Endothelial cell of umbilical vein (primary cell): Measurements from ENCODE around the gene PTH1R. TPM values are rescaled to one million over a fixed set of nuclear protein-coding genes. Genes with fewer than 3 reads are reported as not detected.

Experiments used
- BruUV-seq: library from RNA; stranded (reverse); fragments of 400-500 nt; replicated peaks from 2 replicates; lab custom pipeline; 2021; lab: Mats Ljungman, UMichigan
- CTCF ChIA-PET: fragments of 300-600, 350-600 bp; sonication (Branson Sonifier 250); formaldehyde crosslinking; loops from one replicate; lab custom pipeline; 2021; ENCODE audit warnings: antibody characterized with exemption, inconsistent platforms; lab: Charles Lee
- POLR2A ChIA-PET: fragments of 300-600, 350-600 bp; sonication (Branson Sonifier 250); formaldehyde crosslinking; loops from one replicate; lab custom pipeline; 2021; ENCODE audit warnings: antibody characterized with exemption, inconsistent platforms; lab: Charles Lee
- DNase-seq: peaks from one replicate; pipeline ENCODE4 v3.0.0-alpha.2; 2011; ENCODE audit warnings: low read depth, low spot score
- FAIRE-seq: peaks from 2 replicates; lab custom pipeline; 2011; peaks lifted over from hg19 to GRCh38; lab: Jason Lieb, UNC
- H2AFZ ChIP-seq: 2 replicates; pipeline ENCODE4 v1.6.0; 2012; ENCODE audit warnings: low read depth, low read length, control low read depth, inconsistent platforms
- H3K27ac ChIP-seq: 2 replicates; pipeline ENCODE4 v1.5.1; 2011; ENCODE audit warnings: low read depth, mild to moderate bottlenecking, control low read depth, low read length, moderate library complexity; ENCODE audit not compliant: insufficient read depth
- H3K27me3 ChIP-seq, 2 experiments: 2 replicates each; pipeline versions ENCODE4 v1.6.0 to v1.6.1; 2011; ENCODE audit warnings: low read length in 2 of 2, mixed read lengths in 1 of 2; ENCODE audit not compliant: control insufficient read depth in 2 of 2, insufficient read depth in 2 of 2
- H3K36me3 ChIP-seq, 2 experiments: 2 replicates in 1 of 2; 3 replicates in 1 of 2; pipeline ENCODE4 v1.5.1; 2011; ENCODE audit warnings: low read length in 2 of 2, mild to moderate bottlenecking in 1 of 2, moderate library complexity in 1 of 2; ENCODE audit not compliant: control insufficient read depth in 2 of 2, insufficient read depth in 2 of 2; ENCODE audit errors: extremely low read depth in 1 of 2
- H3K4me1 ChIP-seq: 3 replicates; pipeline ENCODE4 v1.5.1; 2011; ENCODE audit warnings: mild to moderate bottlenecking, low read length; ENCODE audit not compliant: control insufficient read depth, insufficient read depth; ENCODE audit errors: extremely low read depth
- H3K4me2 ChIP-seq: 2 replicates; pipeline ENCODE4 v1.6.1; 2011; ENCODE audit warnings: low read length, control low read depth, mixed read lengths; ENCODE audit not compliant: insufficient read depth
- H3K4me3 ChIP-seq, 3 experiments: fragments of 200-600 bp in 1 of 3; sonication (generic), shearing (Covaris generic) in 1 of 3; replicated peaks in 1 of 3; 2 replicates each; pipeline ENCODE4 v1.5.1; 2011 to 2016; ENCODE audit warnings: control low read depth in 3 of 3, low read length in 3 of 3, mild to moderate bottlenecking in 2 of 3, inconsistent platforms in 1 of 3, low read depth in 1 of 3, moderate library complexity in 1 of 3; ENCODE audit not compliant: insufficient read depth in 1 of 3
- H3K79me2 ChIP-seq: 2 replicates; pipeline ENCODE4 v1.6.0; 2012; ENCODE audit warnings: low read length, inconsistent platforms; ENCODE audit not compliant: control insufficient read depth, insufficient read depth
- H3K9ac ChIP-seq: replicated peaks from 2 replicates; pipeline ENCODE3; 2011; ENCODE audit warnings: low read length, control low read depth; ENCODE audit not compliant: insufficient read depth; ENCODE audit errors: extremely low read depth
- H3K9me1 ChIP-seq: replicated peaks from 3 replicates; pipeline ENCODE4 v1.6.0; 2011; ENCODE audit warnings: mild to moderate bottlenecking, low read length; ENCODE audit not compliant: control insufficient read depth, insufficient read depth; ENCODE audit errors: extremely low read depth
- H3K9me3 ChIP-seq: replicated peaks from 2 replicates; pipeline ENCODE4 v1.5.1; 2012; ENCODE audit warnings: low read length, inconsistent platforms; ENCODE audit not compliant: control insufficient read depth, insufficient read depth
- H4K20me1 ChIP-seq: replicated peaks from 2 replicates; pipeline ENCODE3; 2011; ENCODE audit warnings: mild to moderate bottlenecking, low read length; ENCODE audit not compliant: control insufficient read depth, insufficient read depth; ENCODE audit errors: extremely low read depth
- FOS ChIP-seq: IDR thresholded peaks from 2 replicates; pipeline ENCODE4 v1.6.1; 2011; ENCODE audit warnings: mild to moderate bottlenecking, low read length, moderate library complexity, borderline replicate concordance; ENCODE audit not compliant: insufficient read depth
- GATA2 ChIP-seq: IDR thresholded peaks from 2 replicates; pipeline ENCODE4 v1.7.0; 2011; ENCODE audit warnings: low read depth, mild to moderate bottlenecking, moderate library complexity, mixed read lengths, low read length; ENCODE audit not compliant: insufficient read length, insufficient read depth
- dilution Hi-C: fragments of 300-500 bp; cut with MboI; formaldehyde crosslinking; loops from one replicate; pipeline ENCODE4 v1.15.0; 2019; ENCODE audit warnings: low sequenced_read_pairs; ENCODE audit not compliant: extremely low pct_ligation_motif_present
- intact Hi-C: fragments of 100-400 bp; cut with micrococcal nuclease; formaldehyde crosslinking; loops from one replicate; pipeline ENCODE4 v1.10.0; 2022
- polyA plus RNA-seq, 4 experiments: library from polyadenylated mRNA; depleted of rRNA in 3 of 4; stranded (reverse) in 3 of 4; unstranded in 1 of 4; fragments of >200 nt; gene quantifications; 2 replicates each; pipeline versions ENCODE4 v1.2.1 to v1.2.3, GENCODE V29; 2011 to 2012; ENCODE audit warnings: missing spikeins in 1 of 4
- total RNA-seq: library from RNA; stranded (reverse); gene quantifications from 2 replicates; pipeline ENCODE4 v1.2.3, GENCODE V29; 2021
- TF ChIP-seq, protein P1 (sequence below), 2 donors: IDR thresholded peaks; 1 replicate in 1 of 2; 2 replicates in 1 of 2; pipeline ENCODE4 v1.5.1; 2011; ENCODE audit warnings: low read length in 2 of 2, mild to moderate bottlenecking in 2 of 2, moderate library complexity in 2 of 2, control low read depth in 1 of 2, inconsistent platforms in 1 of 2, low read depth in 1 of 2; ENCODE audit not compliant: insufficient read depth in 1 of 2; ENCODE audit errors: extremely low read depth in 1 of 2

The PTH1R gene
- total and polyA plus RNA-seq, 2 donors (not counting 3 experiments of a cell fraction or from before 2014, with no cell fraction given), result 0.08 to 0.46 TPM

DNA sequence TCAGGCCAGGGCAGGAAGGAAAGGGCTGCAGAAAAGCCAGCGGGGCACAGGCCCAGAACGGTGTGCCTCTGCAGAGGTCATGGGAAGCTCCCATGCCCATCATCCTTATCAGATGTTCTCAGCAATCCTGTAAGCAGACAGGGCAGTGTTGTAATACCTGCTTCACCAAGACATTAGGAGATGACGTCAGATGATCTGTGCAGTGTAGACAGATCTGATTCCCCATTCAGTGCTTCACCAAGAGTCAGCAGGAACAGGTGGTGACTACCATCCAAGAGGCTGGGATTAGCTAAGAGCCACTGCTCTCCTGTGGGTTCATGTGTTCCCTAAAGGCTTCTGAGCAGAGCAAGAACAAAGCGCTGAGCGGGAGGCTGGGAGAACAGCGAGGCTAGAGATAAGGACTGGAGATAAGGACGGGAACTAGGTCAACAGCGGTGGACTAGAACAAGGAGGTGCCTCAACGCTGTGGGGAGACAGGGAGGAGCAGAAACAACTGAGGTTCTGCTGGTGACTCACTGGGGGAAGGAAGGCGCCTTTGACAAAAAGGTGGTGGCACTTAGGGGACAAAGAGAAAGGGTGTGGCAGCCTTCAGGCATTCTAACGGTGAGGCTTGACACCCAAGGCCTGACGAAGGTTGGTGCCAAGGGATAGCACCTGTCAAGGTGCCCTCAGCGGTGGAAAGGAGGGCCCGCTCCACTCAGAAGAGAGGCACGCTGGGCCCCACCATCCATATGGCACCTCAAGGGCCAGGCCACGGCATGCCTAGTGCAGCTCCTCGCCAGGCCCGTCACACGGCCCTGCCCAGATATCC, 70.7 kb downstream of the PTH1R start:
- H3K4me2 ChIP-seq, result peak overlapping the region; percentile 18
- no peak overlapping the region for H2AFZ ChIP-seq
- no peaks in the 10 kb centered on the region for H3K36me3 ChIP-seq
- dilution Hi-C loops (no loop called here), intact Hi-C loops (loop anchor here (1.0 kb wide), 2 partner anchors 12 to 31 kb away; partner anchors contain the start of gene NBEAL2)
- H3K27me3 ChIP-seq, result no peaks in the 10 kb centered on the region
- H3K4me3 ChIP-seq, result no peak overlapping the region
- no peak for FAIRE-seq
- H3K79me2 ChIP-seq, result peaks cover 88% of the 10 kb centered on the region
- POLR2A ChIA-PET, result interaction anchor here (0.7 to 2.0 kb wide), 3 partner anchors 13 to 31 kb away, joined by 3 to 9 read pairs (median 7); partner anchors contain the start of gene NBEAL2
- H4K20me1 ChIP-seq, result no peaks in the 10 kb centered on the region
- H3K27ac ChIP-seq, result peak overlapping the region; percentile 39
- TF ChIP-seq FOS (peak; percentile 8), GATA2 (peak; percentile 95)
- TF ChIP-seq, protein P1, sequence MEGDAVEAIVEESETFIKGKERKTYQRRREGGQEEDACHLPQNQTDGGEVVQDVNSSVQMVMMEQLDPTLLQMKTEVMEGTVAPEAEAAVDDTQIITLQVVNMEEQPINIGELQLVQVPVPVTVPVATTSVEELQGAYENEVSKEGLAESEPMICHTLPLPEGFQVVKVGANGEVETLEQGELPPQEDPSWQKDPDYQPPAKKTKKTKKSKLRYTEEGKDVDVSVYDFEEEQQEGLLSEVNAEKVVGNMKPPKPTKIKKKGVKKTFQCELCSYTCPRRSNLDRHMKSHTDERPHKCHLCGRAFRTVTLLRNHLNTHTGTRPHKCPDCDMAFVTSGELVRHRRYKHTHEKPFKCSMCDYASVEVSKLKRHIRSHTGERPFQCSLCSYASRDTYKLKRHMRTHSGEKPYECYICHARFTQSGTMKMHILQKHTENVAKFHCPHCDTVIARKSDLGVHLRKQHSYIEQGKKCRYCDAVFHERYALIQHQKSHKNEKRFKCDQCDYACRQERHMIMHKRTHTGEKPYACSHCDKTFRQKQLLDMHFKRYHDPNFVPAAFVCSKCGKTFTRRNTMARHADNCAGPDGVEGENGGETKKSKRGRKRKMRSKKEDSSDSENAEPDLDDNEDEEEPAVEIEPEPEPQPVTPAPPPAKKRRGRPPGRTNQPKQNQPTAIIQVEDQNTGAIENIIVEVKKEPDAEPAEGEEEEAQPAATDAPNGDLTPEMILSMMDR (IDR thresholded peaks at IDR 0.05; ENCODE audit: extremely low read depth in 1 of 2, insufficient read depth in 1 of 2, low read depth in 1 of 2, low read length in 2 of 2), result no peak
- no peaks in the 10 kb centered on the region for H3K9me3 ChIP-seq
- CTCF ChIA-PET, result interaction anchor here (0.8 to 3.0 kb wide), 7 partner anchors 10 to 51 kb away, joined by 3 to 29 read pairs (median 3); partner anchors contain the start of gene CCDC12
- no TSS peak for BruUV-seq
- H3K9me1 ChIP-seq, result no peaks in the 10 kb centered on the region
- H3K9ac ChIP-seq, result no peak overlapping the region
- peaks cover 70% of the 10 kb centered on the region for H3K4me1 ChIP-seq
- DNase-seq, result peak; percentile 58
